HG03095 (cell line): Measurements from ENCODE around the gene CXorf51B.
"Not testable (repeated sequence)": the region's sequence is repeated elsewhere in the genome, so short reads cannot be mapped to it uniquely, and the experiment has no call there.

Experiments
- ATAC-seq: cut with Tn5 transposase; IDR thresholded peaks from one replicate; pipeline ENCODE4 v1.9.1; 2021; ENCODE audit warnings: moderate library complexity; ENCODE audit not compliant: unreplicated experiment

The CXorf51B gene

DNA sequence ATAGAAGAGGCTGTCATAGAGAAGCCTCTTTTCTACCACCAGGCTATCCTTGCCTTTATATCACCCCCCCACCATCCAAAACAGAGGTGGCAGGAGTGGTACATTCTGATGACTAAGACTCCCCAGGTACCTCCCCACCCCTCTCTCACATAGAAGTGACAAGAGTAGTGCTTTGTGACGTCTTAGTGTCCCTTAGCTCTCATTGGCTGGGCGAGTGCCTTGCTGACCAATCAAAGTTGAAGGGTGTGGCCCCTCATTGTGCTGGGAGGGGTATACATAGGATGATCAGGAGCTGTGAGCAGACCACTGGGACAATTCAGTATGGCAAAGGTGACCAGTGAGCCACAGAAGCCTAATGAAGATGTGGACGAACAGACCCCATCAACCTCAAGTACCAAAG lies at the start of gene CXorf51B:
TSS of gene CXorf51B (plus strand) at position 301 of the 400 bp plus-strand sequence. CDS start at position 322, 21 bp downstream.
- ATAC-seq = not testable (repeated sequence)

DNA sequence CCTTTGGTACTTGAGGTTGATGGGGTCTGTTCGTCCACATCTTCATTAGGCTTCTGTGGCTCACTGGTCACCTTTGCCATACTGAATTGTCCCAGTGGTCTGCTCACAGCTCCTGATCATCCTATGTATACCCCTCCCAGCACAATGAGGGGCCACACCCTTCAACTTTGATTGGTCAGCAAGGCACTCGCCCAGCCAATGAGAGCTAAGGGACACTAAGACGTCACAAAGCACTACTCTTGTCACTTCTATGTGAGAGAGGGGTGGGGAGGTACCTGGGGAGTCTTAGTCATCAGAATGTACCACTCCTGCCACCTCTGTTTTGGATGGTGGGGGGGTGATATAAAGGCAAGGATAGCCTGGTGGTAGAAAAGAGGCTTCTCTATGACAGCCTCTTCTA lies 5.1 kb downstream of the CXorf51B start, which contains the start of gene CXorf51A:
TSS of gene CXorf51A (minus strand) at position 101 of the 400 bp plus-strand sequence. CDS start at position 80, 21 bp downstream.
- not testable (repeated sequence) for ATAC-seq

DNA sequence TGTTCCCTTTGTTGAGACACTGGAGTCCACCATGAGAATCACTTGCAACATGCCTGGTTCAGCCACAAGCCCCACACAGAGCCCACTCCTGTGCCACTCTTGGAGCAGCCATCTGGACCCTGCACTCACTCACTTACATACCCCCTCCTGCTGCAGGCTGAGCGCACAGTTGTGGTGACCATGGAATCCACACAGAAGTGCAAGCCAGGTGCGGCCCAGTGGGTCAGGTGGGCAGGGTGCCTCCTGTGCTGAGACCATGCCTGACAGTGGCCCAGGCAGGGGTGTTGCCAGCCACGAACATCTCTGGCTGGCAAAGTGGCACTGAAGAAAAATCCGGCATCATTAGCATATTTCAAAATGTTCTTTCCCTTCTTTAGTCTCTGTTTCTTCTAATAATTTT lies 22.4 kb downstream of the CXorf51B start:
- no peak for ATAC-seq

DNA sequence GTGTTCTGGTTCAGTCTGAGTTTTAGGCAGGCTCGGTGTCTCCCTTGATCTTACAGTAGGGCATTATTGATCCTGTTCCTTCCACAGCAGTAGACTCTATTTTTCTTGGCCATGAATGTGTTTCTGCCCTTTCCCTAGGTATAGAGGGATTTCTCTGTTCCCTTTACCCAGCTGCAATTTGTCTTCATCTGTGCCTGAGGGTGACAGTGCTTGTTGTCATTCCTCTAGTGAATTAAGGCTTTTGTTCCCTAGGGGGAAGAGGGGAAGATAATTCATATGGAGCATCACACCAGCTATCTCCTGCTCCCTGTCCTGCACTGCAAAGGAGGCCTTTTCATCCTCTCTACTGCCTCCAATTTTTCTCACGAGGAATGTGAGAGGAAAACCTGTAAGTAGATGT lies 44.7 kb downstream of the CXorf51B start:
- no peak for ATAC-seq
